HepG2 (cell line): ENCODE data around the gene PKMYT1.

Experiments used
- CTCF ChIP-seq: sonication (generic); formaldehyde crosslinking; IDR thresholded peaks from 2 replicates; pipeline ENCODE4 v1.5.0; 2020; ENCODE audit warnings: mild to moderate bottlenecking, missing genetic modification reagents, moderate library complexity
- ETV6 ChIP-seq: sonication (generic); formaldehyde crosslinking; conservative IDR thresholded peaks from 2 replicates; pipeline ENCODE4 v1.4.0; 2020; ENCODE audit warnings: missing genetic modification reagents
- EZH2 ChIP-seq: conservative IDR thresholded peaks from 2 replicates; pipeline ENCODE4 v1.6.1; 2012; ENCODE audit warnings: mild to moderate bottlenecking, low read depth, low read length, moderate library complexity
- MED8 ChIP-seq: sonication (generic); formaldehyde crosslinking; IDR thresholded peaks from 2 replicates; pipeline ENCODE4 v1.8.1; 2023; ENCODE audit warnings: mild to moderate bottlenecking, missing genetic modification reagents; ENCODE audit not compliant: insufficient replicate concordance
- NR2C2 ChIP-seq: sonication (generic); formaldehyde crosslinking; IDR thresholded peaks from 2 replicates; pipeline ENCODE4 v1.4.0; 2020; ENCODE audit warnings: missing genetic modification reagents, mild to moderate bottlenecking, moderate library complexity, borderline replicate concordance
- POLR2AphosphoS5 ChIP-seq: IDR thresholded peaks from 2 replicates; pipeline ENCODE4 v1.6.1; 2012; ENCODE audit warnings: low read depth, low read length
- REST ChIP-seq, 2 experiments: IDR thresholded peaks; 2 replicates each; pipeline ENCODE4 v1.6.1; 2011 to 2012; ENCODE audit warnings: low read length in 2 of 2, borderline replicate concordance in 1 of 2, low read depth in 1 of 2, mild to moderate bottlenecking in 1 of 2, moderate library complexity in 1 of 2
- TP53 ChIP-seq: sonication (generic); formaldehyde crosslinking; conservative IDR thresholded peaks from 2 replicates; pipeline ENCODE4 v1.4.0; 2020; ENCODE audit warnings: missing genetic modification reagents
- ZBTB7A ChIP-seq: sonication (generic); formaldehyde crosslinking; IDR thresholded peaks from 2 replicates; pipeline ENCODE4 v1.8.0; 2022; ENCODE audit warnings: mild to moderate bottlenecking, missing genetic modification reagents
- ZNF331 ChIP-seq: sonication (generic); formaldehyde crosslinking; IDR thresholded peaks from 2 replicates; pipeline ENCODE4 v1.4.0; 2020; ENCODE audit warnings: missing genetic modification reagents
- ZNF577 ChIP-seq: sonication (generic); formaldehyde crosslinking; IDR thresholded peaks from 2 replicates; pipeline ENCODE4 v1.4.0; 2020; ENCODE audit warnings: mild to moderate bottlenecking, low read depth, missing genetic modification reagents, borderline replicate concordance
- TF ChIP-seq, protein P1 (sequence below): sonication (generic); formaldehyde crosslinking; IDR thresholded peaks from 2 replicates; pipeline ENCODE4 v1.4.0; 2020; ENCODE audit warnings: missing genetic modification reagents

- TF ChIP-seq MED8 (no peak), CTCF (CRISPR knock-in tag) (no peak), POLR2AphosphoS5 (no peak), ZNF331 (no peak), ZBTB7A (CRISPR knock-in tag) (no peak), REST (IDR thresholded peaks at IDR 0.05; ENCODE audit: borderline replicate concordance in 1 of 2, low read depth in 1 of 2, low read length in 2 of 2) (no peak), TP53 (no peak), ETV6 (CRISPR knock-in tag) (no peak), NR2C2 (no peak), ZNF577 (CRISPR knock-in tag) (no peak), EZH2 (no peak)
- TF ChIP-seq, protein P1, sequence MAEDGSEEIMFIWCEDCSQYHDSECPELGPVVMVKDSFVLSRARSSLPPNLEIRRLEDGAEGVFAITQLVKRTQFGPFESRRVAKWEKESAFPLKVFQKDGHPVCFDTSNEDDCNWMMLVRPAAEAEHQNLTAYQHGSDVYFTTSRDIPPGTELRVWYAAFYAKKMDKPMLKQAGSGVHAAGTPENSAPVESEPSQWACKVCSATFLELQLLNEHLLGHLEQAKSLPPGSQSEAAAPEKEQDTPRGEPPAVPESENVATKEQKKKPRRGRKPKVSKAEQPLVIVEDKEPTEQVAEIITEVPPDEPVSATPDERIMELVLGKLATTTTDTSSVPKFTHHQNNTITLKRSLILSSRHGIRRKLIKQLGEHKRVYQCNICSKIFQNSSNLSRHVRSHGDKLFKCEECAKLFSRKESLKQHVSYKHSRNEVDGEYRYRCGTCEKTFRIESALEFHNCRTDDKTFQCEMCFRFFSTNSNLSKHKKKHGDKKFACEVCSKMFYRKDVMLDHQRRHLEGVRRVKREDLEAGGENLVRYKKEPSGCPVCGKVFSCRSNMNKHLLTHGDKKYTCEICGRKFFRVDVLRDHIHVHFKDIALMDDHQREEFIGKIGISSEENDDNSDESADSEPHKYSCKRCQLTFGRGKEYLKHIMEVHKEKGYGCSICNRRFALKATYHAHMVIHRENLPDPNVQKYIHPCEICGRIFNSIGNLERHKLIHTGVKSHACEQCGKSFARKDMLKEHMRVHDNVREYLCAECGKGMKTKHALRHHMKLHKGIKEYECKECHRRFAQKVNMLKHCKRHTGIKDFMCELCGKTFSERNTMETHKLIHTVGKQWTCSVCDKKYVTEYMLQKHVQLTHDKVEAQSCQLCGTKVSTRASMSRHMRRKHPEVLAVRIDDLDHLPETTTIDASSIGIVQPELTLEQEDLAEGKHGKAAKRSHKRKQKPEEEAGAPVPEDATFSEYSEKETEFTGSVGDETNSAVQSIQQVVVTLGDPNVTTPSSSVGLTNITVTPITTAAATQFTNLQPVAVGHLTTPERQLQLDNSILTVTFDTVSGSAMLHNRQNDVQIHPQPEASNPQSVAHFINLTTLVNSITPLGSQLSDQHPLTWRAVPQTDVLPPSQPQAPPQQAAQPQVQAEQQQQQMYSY (CRISPR knock-in tag): no peak
These were observed 6.5 kb downstream of the PKMYT1 start for GRCh38 chr16:2973605-2974318.
